Muscle of leg (tissue), 11 donors: ENCODE results near the gene CORO1A. TPM values are rescaled to one million over a fixed set of nuclear protein-coding genes. Genes with fewer than 3 reads are reported as not detected.
A peak's percentile ranks its signal among the peaks of the same experiment; 100 is the strongest.
"Not testable (repeated sequence)": the region's sequence is repeated elsewhere in the genome, so short reads cannot be mapped to it uniquely, and the experiment has no call there.

Experiments used
- DNase-seq: peaks from one replicate; pipeline ENCODE4 v3.0.0; 2013
- H3K27ac ChIP-seq: one replicate; pipeline ENCODE4 v1.5.1; 2013; ENCODE audit warnings: mild to moderate bottlenecking, low read length, control low read depth
- H3K27me3 ChIP-seq: one replicate; pipeline ENCODE4 v1.6.1; 2013; ENCODE audit warnings: low read length; ENCODE audit not compliant: control insufficient read depth, insufficient read depth
- H3K36me3 ChIP-seq: one replicate; pipeline ENCODE4 v1.6.1; 2013; ENCODE audit warnings: low read length; ENCODE audit not compliant: control insufficient read depth, insufficient read depth
- H3K4me1 ChIP-seq: one replicate; pipeline ENCODE4 v1.6.1; 2013; ENCODE audit warnings: low read length; ENCODE audit not compliant: control insufficient read depth, insufficient read depth
- H3K4me3 ChIP-seq: one replicate; pipeline ENCODE4 v1.5.1; 2013; ENCODE audit warnings: low read length, control low read depth
- H3K9me3 ChIP-seq: replicated peaks from 2 replicates; pipeline ENCODE4 v1.6.1; 2013; ENCODE audit warnings: low read depth, low read length; ENCODE audit not compliant: control insufficient read depth
- WGBS: methylation state at CpG from one replicate; pipeline ENCODE4 v1.1.5; 2013; ENCODE audit warnings: missing lambda C conversion rate; ENCODE audit not compliant: insufficient coverage; 5-methylcytosine and 5-hydroxymethylcytosine counted together
- polyA plus RNA-seq, 8 donors: library from polyadenylated mRNA; unstranded; fragments of 120-200 nt; gene quantifications; one replicate each; pipeline versions ENCODE4 v1.2.1 to v1.2.3, GENCODE V29; 2013; ENCODE audit warnings: inconsistent platforms in 1 of 8, low replicate concordance in 1 of 8; ENCODE audit not compliant: insufficient read length in 8 of 8, insufficient read depth in 1 of 8
- total RNA-seq: library from RNA; stranded (reverse); fragments of 120-200 nt; gene quantifications from one replicate; pipeline ENCODE4 v1.2.4, GENCODE V29; 2013

CORO1A gene
- total and polyA plus RNA-seq, 9 donors = 4.7 to 28.0 (median 20.4) TPM

DNA sequence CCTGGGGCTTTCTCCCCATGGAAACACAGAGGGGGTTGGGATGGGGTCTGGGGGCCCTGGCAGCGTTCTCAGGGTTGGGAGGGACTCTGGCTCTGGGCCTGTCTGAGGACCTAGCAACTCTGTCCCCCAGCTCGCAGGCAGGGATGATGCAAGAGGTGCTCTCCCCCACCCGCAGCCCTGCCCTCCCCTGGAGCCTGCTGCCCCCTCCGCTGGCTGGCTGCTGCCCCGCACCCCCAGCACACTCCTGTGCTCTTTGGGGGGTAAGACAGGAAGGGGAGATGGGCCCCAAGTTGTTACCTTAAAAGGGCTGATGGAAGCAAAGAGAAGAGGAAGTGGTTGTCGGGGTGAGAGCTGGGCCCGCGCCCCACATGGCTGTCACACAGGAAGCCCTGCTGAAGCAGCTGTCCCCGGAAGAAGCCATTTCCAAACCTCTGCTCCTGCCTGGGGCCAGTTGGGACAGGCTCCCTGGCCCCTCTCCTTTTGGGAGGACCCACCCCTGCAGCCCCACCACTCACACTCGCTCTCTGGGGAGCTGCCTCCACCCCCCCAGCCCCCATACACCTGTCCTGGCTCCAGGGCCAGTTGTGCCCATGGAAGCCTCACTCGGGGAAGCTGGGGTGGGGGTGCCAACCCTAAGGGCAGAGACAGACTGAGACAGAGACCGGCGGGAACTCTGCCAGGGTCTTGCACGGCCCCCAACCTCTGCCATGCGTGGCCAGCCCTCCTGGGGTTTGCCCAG lies 2.5 kb downstream of the CORO1A start:
- peak; percentile 66 for DNase-seq
- no peaks in the 10 kb centered on the region for H3K9me3 ChIP-seq
- H3K36me3 ChIP-seq = peaks cover 3% of the 10 kb centered on the region
- H3K4me3 ChIP-seq = peak overlapping the region; percentile 8
- WGBS = 61% methylated on average over 11 of the region's 15 CpGs
- peaks cover 3% of the 10 kb centered on the region for H3K27me3 ChIP-seq
- H3K27ac ChIP-seq = peak overlapping the region; percentile 47
- H3K4me1 ChIP-seq = peaks cover 27% of the 10 kb centered on the region

DNA sequence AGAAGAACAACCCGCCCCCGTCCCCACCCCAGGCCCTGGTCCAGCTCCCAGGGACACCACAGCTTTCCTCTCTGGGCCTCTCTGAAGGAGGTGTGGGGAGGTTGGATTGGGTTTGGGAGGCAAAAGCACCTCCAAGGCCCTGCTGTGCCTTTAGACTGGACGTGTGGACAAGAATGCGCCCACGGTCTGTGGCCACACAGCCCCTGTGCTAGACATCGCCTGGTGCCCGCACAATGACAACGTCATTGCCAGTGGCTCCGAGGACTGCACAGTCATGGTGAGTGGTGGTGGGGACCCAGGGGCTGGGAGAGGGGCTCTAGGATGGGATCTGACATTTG lies 3.0 kb downstream of the CORO1A start:
- Histone ChIP-seq H3K4me3 (no peak overlapping the region), H3K36me3 (peaks cover 3% of the 10 kb centered on the region), H3K27me3 (peaks cover 3% of the 10 kb centered on the region), H3K4me1 (peaks cover 27% of the 10 kb centered on the region), H3K27ac (no peak overlapping the region), H3K9me3 (no peaks in the 10 kb centered on the region)
- no peak for DNase-seq
- WGBS = 76% methylated on average over 7 of the region's 9 CpGs

GRCh38 chr16:30186782-30187555 lies 3.6 kb downstream of the CORO1A start:
- Histone ChIP-seq H3K9me3 (no peaks in the 10 kb centered on the region), H3K27ac (no peak overlapping the region), H3K4me1 (peaks cover 27% of the 10 kb centered on the region), H3K36me3 (peaks cover 3% of the 10 kb centered on the region), H3K4me3 (no peak overlapping the region), H3K27me3 (peaks cover 3% of the 10 kb centered on the region)
- 61% methylated on average over 33 of the region's 36 CpGs for WGBS
- DNase-seq = peak; percentile 36

- H3K27ac ChIP-seq = no peak overlapping the region
- peaks cover 3% of the 10 kb centered on the region for H3K27me3 ChIP-seq
- H3K36me3 ChIP-seq = peaks cover 3% of the 10 kb centered on the region
- 55% methylated on average over 3 of the region's 9 CpGs for WGBS
- peaks cover 27% of the 10 kb centered on the region for H3K4me1 ChIP-seq
- no peaks in the 10 kb centered on the region for H3K9me3 ChIP-seq
- H3K4me3 ChIP-seq = no peak overlapping the region
- DNase-seq = no peak
Measured at GRCh38 chr16:30187556-30187865, 4.1 kb downstream of the CORO1A start.

DNA sequence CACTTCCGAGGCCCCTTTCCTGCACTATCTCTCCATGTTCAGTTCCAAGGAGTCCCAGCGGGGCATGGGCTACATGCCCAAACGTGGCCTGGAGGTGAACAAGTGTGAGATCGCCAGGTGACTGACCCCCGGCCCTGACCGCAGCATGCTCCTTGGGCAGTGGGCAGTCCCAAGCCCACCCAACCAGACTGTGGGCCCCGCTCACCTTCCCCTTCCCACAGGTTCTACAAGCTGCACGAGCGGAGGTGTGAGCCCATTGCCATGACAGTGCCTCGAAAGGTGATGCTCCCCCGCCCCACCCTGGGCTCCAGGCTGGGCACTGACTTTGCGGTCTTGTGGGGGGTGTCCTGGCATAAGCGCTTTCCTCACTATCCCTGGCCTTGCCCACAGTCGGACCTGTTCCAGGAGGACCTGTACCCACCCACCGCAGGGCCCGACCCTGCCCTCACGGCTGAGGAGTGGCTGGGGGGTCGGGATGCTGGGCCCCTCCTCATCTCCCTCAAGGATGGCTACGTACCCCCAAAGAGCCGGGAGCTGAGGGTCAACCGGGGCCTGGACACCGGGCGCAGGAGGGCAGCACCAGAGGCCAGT lies 4.7 kb downstream of the CORO1A start:
- peaks cover 3% of the 10 kb centered on the region for H3K27me3 ChIP-seq
- peaks cover 23% of the 10 kb centered on the region for H3K4me1 ChIP-seq
- DNase-seq = no peak
- 89% methylated on average over 16 of the region's 23 CpGs for WGBS
- H3K27ac ChIP-seq = no peak overlapping the region
- H3K4me3 ChIP-seq = no peak overlapping the region
- peaks cover 3% of the 10 kb centered on the region for H3K36me3 ChIP-seq
- no peaks in the 10 kb centered on the region for H3K9me3 ChIP-seq

- not testable (repeated sequence) for H3K27me3 ChIP-seq, H3K36me3 ChIP-seq, H3K9me3 ChIP-seq, H3K4me3 ChIP-seq, DNase-seq, H3K27ac ChIP-seq
- peaks cover 10% of the 10 kb centered on the region for H3K4me1 ChIP-seq
- WGBS = no CpG with 5 or more reads among the region's 12 CpGs
Measured at GRCh38 chr16:30191158-30191557, 7.8 kb downstream of the CORO1A start.

DNA sequence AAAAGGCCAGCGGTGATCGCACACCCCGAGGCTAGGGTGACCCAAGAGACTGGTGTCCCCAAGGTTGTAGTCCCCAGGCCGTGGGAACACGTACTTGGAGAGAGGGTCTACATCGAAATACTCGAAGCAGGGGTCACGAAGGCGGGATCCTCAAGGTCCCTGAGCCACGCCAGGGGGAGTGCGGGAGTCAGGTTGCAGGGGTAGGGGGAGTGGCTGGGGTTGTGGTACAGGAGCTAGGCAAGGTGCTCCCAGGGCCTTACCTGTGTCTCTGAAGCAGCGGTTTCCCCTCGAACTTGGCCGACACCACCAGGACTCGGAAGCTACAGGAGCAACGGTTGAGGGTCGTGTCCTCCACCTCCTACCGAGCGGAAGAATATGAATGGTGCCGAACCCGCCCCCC lies 9.7 kb downstream of the CORO1A start:
- not testable (repeated sequence) for H3K4me1 ChIP-seq, H3K4me3 ChIP-seq, DNase-seq, H3K27ac ChIP-seq, H3K36me3 ChIP-seq, H3K9me3 ChIP-seq, H3K27me3 ChIP-seq
- no CpG with 5 or more reads among the region's 21 CpGs for WGBS

DNA sequence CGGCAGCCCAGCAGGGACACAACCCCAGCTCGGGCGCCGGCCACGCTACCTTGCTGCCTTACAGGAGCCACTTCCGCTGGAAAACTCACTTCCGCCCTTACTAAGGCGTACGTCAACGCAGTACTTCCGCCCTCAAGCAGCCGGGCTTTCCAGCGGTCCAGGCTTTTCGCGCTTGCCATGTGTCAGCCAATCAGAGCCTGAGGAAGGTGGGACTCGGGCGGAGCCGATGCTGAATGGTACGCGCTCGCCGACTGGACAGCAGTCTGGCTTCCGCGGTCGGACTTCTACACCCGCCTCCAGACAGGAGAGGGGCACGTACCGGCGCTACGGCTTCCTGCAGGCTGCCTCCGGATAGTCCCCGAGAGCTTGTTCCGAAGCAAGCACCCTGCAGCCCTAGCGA lies 10.2 kb downstream of the CORO1A start, which contains the start of the genes BOLA2B and SLX1A:
Gene BOLA2B, minus strand, starts transcription at position 52 of the 400 bp plus-strand sequence. CDS start 71 bp downstream, outside the sequence.
Gene SLX1A, plus strand, starts transcription at position 261 of the 400 bp plus-strand sequence. CDS start 210 bp downstream, outside the sequence.
- not testable (repeated sequence) for H3K27ac ChIP-seq, H3K4me1 ChIP-seq, DNase-seq, H3K9me3 ChIP-seq, H3K27me3 ChIP-seq, H3K36me3 ChIP-seq
- H3K4me3 ChIP-seq = peak within 1 kb of the TSS; percentile 25
- WGBS = no CpG with 5 or more reads among the region's 34 CpGs

DNA sequence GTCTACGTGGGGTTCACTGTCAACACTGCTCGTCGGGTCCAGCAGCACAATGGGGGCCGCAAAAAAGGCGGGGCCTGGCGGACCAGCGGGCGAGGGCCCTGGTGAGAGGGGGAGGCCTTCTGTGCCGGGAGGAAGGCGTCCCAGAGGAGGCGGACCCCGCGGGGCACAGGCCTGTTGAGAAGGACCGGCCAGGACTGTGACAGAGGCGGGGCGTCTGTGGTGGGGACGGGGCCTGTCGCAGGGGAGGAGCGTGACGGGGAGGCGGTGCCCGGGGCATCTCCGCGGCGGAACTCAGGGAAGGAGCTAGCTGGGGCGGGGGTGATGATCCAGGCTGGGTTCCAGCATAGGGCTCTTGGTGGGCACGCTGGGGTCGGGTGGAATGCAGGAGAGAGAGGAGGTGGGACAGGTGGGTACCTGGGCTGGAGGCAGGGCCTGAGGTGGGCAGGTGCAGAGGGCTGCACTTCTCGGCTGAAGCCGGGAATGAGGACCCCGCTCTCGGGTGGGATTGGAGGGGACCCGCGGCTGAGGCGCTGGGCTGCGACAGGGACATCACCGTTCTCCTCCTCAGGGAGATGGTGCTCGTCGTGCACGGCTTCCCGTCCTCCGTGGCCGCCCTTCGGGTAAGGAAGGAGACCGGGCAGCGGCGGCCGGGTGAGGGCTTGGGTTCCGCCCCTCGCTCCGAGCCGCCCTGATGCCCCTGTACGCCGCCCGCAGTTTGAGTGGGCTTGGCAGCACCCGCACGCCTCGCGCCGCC lies 10.9 kb downstream of the CORO1A start:
- not testable (repeated sequence) for H3K27ac ChIP-seq, DNase-seq
- WGBS = no CpG with 5 or more reads among the region's 60 CpGs

DNA sequence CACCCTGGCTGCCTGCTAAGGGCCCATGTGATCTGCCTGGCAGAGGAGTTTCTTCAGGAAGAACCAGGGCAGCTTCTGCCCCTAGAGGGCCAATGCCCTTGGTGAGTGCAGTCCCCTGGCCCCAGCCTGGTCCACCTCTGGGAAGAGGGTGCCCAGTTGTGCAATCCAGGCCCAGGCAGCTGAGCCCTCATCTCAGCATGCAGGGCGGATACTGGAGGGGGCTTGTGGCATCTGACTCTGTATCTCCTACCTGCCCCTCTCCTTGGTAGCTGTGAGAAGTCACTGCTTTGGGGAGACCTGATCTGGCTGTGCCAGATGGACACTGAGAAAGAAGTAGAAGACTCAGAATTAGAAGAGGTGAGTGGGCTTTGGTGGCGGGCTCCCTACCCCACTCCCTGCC lies 13.6 kb downstream of the CORO1A start:
- not testable (repeated sequence) for DNase-seq, H3K27me3 ChIP-seq, H3K27ac ChIP-seq, H3K9me3 ChIP-seq, H3K4me3 ChIP-seq, H3K4me1 ChIP-seq, H3K36me3 ChIP-seq
- no CpG with 5 or more reads among the region's 2 CpGs for WGBS

More for the DNA sequence above, 10.9 kb downstream of the CORO1A start:
- not testable (repeated sequence) for H3K9me3 ChIP-seq, H3K36me3 ChIP-seq, H3K27me3 ChIP-seq, H3K4me1 ChIP-seq
- peak overlapping the region; percentile 25 for H3K4me3 ChIP-seq
